Fibroblast of skin of scalp (primary cell): ENCODE data around the gene IQSEC1.

Experiments
- DNase-seq: peaks from one replicate; pipeline ENCODE4 v3.0.0-alpha.2; 2013

IQSEC1 gene

DNA sequence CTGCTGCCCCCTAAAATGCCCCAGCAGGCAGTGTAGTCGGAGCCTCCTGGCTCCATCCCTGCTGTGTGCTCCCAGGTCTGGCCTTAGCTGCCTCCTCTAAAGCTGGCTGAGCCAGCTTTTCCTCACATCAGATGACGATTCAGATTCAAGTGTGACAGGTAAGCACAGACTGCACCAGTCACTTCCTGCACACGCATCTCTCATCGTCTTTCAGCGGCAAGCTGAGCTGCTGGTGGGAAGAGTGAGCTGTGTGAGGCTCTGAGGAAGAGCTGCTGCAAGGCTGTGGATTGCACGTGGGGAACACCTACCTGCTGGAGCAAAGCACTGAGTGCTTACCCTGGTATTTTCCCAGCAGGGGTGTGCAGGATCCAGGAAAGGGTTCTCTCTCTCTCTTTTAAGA lies 143.4 kb downstream of the IQSEC1 start:
- no peak for DNase-seq

GRCh38 chr3:12926660-12927059 lies 146.6 kb downstream of the IQSEC1 start:
- DNase-seq = no peak

DNA sequence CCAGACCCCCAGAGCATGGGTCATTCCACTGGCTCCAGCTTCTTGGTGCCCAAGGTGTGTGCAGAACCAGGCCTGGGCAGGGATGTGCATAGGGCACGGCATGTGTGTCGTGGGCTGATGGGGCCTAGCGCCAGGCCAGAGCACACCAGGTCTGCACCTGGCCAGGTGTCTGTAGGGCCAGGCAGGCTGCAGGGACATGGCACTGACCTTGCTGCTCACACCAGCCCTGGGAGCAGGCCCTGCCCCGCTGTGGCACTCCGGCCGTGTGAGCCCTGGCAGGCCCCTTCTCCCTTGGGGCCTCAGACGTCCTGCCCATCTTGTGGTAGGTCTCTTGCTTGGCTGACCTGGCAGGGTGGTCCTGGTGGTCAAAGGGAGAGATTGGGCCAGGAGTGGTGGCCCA lies 147.6 kb downstream of the IQSEC1 start:
- no peak for DNase-seq

DNA sequence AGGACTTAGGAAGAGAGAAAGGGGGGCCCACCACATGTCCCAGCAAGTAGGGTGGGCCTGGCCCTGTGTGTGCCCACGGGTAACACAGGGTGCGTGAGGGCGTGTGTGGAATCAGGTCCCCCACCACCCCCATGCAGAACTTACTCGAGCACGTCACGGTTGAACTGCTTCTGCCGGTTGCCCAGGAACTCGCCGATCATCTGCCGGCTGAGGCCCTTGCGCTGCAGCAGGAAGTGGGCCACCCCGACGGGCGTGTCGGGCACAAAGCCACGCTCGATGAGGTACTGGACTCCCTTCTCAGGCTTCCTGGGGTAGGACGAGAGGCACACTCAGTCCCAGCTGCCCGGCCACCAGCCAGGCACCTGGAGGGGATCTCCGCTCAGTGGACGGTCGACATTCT lies 148.8 kb downstream of the IQSEC1 start:
- DNase-seq = no peak

DNA sequence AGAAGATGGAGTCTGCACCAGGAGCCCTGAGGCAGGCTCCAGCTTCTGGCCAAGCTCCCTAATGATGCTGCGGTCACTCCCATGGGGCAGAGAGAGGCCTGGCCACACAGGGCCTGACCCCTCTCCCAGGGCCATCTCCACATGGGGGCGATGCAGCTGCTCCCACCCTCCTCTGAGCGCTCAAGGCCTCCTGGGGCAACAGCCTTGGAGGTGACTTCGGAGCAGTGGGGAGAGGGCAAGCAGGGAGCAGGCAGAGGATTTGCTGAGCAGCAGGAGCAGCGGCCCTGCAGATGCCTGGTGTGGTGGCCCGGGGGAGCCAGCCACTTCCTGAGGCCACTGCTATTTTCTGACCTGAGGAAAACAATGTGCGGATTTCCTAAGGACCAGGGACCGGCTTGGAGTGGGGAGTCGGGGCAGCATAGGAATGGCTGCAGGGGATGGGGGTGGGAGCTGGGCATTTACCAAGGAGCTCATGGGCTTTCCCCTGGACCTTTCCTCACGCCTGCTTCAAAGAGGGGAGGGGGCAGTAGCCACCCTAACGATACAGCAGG lies 150.3 kb downstream of the IQSEC1 start:
- DNase-seq = no peak

DNA sequence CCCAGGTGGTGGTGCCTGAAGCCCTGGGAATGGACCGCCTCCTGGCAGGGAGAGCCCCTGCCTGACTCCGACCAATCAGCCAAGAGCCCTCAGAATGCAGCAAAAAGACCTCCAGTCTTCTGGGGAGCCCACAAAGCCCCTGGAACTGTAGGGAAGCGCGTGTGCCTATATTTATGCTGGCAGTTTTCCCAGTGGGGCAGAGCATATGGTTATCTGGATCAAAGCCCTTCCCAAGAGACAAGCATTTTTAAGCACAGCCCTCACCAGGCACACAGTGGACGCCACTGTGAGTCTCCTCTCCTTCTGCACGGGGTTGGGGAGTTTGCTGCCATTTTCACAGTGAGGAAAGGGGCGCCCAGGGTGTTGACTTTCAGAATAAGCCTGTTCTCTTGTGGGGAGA lies 150.9 kb downstream of the IQSEC1 start:
- peak; percentile 36 for DNase-seq

DNA sequence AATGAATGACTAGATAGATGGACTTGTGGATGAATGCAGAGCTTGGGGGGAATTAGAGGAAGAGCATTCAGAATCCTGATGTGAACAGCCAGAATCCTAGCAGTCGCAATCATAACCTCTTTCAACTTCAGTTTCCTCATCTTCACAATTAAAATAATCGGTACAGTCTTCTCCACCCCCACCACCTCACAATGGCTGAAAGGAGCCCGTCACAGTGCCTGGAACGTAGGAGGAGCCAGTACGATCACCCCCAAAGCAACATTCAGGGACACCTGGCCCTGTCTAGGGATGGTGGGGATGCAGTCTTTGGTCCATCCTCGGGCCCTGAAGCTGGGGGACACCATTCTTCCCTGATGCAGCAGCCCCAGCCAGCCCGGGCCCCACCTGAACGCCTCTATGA lies 151.5 kb downstream of the IQSEC1 start:
- DNase-seq = no peak

DNA sequence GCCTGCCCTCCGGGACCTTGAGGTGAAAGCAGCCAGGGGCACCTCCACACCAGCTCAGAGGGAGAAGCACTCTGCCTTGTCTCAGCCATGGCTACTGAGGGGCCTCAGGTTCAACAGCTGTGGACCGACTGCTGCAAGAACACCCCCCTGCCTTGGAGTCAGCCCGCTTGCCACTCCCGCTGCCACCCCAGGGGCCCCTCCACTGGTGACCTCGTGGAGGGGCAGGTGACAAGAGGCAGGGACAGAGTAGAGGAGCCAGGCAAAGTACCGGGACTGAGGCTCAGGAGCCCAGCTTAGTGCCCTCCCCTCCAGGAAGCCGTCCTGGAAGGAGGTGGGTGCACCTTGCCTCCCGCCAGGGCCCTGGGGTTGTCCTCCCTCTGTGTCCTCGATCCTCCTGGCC lies 152.3 kb downstream of the IQSEC1 start:
- DNase-seq = no peak

DNA sequence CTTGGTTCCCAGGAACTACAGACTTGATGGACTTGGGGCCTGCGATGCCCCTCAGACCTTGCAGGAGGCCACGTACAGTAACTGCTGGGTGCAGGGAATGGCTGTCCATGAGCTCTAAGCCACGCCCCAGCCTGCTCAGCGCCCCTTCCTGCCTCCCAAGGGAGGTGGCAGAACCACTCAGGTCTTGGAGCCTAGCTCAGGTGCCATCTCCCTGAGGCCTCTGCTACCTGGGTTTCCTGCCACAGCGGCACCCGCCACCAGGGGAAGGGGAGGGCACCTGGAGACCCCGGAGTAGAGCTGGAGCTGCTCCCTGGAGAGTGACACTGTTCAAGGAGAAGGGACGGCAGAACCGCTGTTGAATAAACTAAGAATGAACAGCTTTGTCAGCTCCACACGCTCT lies 154.0 kb downstream of the IQSEC1 start:
- DNase-seq = no peak

GRCh38 chr3:12918231-12918630 lies 155.0 kb downstream of the IQSEC1 start:
- no peak for DNase-seq

DNA sequence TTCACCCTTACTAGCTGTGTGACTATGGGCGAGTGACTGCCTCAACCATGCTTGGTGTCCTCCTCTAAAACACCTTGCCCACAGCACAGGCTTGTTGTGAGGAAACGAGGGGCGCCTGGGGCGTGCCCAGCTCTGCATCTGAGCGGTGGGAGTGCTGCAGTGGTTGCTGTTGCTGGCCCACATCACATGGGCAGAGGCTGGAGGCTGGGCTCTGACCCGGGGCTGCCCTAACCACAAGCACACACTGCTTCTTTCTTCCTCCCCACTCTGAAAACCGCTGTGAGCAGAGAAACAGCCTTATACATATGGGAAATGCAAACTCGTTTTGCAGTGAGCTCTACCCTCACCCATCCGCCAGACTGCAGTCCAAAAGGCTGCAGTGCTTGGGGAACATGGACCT lies 157.1 kb downstream of the IQSEC1 start:
- no peak for DNase-seq

GRCh38 chr3:12914088-12914487 lies 159.1 kb downstream of the IQSEC1 start:
- no peak for DNase-seq

GRCh38 chr3:12911881-12912415 lies 161.3 kb downstream of the IQSEC1 start:
- no peak for DNase-seq

DNA sequence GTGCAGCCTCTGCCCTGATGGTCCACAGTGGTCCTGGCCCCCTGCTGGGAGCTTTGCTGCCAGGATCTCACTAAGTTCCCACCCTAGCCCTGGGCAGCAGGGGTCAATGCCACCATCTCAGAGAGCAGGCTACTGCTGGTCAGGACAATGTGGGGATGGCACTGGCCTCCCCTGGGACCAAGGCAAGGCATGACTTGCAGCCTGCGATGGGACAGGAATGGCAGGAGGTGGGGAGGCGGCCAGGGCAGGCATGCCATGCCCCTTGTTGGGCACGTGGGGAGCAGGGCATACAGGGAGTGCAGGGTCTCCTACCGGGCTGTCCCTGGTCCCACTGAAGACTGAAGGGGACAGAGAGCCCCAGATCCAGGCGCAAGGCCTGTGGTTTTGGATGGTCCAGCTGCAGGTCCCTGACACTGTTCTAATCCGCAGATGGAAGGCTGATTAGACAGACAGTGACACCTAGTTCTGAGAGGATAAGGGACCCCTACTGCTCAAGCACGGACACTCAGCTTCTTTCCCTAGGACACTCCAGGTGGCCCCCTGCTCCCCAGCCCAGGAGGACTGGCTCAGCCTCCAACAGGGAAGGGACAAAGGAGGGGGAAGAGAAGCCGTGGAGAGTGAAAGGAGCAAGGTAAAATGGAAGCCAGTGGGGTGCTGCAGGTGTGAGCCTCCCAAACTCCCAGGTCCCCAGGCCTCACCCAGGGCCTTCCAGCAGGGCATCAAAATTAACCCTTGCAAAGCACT lies 162.7 kb downstream of the IQSEC1 start:
- DNase-seq = no peak

GRCh38 chr3:12909710-12910109 lies 163.5 kb downstream of the IQSEC1 start:
- DNase-seq = no peak

GRCh38 chr3:12908859-12909258 lies 164.4 kb downstream of the IQSEC1 start:
- no peak for DNase-seq

DNA sequence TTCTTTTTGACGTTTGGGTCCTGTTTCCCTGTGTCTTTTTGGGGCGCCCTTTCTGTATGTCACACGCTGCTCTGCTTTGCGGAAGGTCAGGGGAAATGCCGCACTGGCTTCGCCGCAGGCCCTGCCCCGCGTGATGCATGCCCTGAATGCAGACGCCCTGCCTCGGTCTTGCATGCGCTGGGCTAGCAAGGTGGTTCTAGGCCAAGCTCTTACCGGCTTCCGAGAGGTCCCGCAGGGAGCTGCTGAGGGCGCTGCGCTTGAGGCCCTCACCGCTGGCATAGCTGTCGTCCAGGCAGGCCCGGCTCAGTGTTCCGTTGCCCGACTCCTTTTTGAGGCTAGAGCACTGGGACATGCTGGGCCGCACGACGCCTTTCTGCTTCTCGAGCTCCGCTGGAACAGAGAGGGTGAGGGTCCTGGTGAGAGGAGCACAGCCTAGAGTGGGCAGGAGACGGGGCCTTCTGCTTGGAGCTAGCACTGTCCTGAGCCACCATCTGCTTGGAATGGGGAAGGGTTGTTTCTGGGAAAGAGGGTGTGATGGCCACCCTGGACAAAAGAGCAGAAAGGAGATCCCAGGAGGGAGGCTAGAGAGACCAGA lies 165.0 kb downstream of the IQSEC1 start:
- no peak for DNase-seq

DNA sequence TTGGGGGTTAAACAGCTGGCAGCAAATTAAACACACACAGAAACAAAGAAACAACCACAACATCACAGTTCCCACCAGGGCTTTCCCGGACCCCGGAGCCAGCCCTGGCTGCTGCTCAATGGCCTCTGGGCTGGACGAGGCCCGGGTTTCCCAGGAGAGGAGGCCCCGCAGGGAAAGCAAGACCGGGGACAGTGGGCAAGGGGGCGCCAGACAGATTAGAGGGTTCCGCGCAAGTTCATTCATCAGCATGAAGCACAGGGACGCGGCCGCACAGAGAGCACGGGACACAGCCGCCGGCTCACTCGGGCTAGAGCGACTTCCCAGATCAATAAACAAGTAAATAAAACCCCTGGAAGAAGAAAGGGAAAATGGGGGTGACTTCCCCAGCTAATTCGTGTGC lies 165.5 kb downstream of the IQSEC1 start:
- DNase-seq = no peak

DNA sequence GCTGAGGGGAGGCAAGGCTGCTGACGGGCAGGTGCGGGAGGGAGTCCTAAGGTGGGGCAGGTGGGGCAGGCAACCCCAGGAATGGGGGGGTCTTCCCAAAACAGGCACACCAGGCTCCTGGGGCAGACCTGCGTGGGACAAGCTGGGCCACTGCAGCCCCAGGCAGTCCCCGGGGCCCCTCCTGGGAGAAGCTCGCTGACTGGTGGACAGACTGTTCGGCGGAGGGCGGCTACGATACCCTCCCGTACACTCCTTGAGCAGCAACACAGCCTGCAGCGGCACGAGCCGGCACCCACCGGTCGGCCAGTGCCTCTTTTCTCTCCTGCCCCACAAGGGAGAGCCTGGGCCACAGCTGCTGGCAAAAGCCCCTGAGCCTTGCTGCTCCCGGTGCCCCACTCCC lies 165.9 kb downstream of the IQSEC1 start:
- DNase-seq = no peak

DNA sequence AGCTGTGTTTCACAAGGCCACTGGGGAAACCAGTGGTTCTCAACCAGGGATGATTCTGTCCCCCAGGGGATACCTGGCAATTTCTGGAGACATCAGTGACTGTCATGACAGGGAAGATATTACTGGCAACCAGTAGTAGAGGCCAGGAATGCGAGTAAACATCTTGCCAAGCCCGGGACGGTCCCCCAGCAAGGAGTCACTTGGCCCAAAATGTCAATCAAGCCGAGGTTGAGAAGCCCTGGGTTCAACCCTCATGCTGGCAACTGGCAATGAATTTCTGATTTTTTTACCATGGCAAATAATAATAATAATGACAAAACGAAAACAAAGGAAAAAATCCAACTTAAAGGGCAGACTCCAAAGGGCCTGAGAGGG lies 166.3 kb downstream of the IQSEC1 start:
- no peak for DNase-seq

GRCh38 chr3:12906141-12906915 lies 166.9 kb downstream of the IQSEC1 start:
- DNase-seq = no peak

DNA sequence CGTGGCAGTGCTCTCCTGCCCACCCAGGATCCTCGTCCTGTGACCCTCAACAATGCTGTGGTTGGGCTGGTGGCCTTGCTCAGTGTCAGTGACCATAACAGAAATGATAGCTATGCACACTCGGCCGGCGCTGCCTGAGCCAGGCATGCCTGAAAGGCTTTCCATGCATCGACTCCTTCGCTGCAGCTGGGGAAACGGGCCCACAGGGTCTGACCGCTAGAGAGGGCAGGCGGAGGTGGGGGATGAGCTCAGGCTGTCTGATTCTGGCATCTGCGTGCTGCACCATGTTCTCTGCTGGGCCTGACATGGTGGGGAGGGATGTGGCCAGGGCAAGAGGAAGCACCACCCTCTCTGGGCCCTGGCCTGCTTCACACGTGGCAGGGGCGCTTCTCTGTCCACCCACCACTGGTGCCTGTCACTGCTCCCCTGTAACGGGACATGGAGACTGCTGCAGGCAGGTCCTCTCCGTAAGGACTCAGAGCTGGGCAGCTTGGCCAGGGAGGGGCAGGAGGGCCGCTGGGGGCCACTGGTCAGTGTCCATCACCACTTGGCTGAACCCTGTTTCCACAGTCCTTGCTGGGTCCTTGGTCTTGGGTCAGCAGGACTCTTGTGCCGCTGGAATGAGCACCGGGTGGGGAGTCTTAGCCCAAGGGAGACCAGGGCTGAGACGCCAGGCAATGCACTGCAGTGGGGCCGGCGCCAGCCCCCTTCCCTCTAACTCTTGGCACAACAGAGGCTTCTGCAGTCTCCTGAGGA lies 167.7 kb downstream of the IQSEC1 start:
- no peak for DNase-seq

DNA sequence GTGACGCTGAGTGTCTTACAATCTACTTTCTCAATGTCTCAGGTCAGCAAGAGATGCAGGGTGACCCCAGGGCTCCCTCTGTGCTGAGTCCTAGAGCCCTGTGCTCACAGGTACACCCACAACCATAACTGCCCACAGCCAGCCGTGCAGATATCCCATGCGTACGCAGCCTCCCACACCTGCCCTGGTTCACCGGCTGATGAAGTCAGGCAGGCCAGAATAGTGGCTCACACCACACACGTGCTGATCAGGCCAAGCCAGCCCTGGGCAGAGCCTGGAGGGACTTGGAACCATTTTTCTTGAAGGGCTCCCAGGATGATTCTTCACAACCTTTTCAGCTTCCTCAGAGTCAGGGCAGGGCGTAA lies 168.3 kb downstream of the IQSEC1 start:
- DNase-seq = no peak
